CD4-positive, alpha-beta T cell (primary cell): Measurements from ENCODE around the gene SCLY. TPM values are rescaled to one million over a fixed set of nuclear protein-coding genes. Genes with fewer than 3 reads are reported as not detected.

Source experiments
- ATAC-seq: fragments of 200-7000 bp; cut with Tn5 transposase; one replicate; pipeline ENCODE4 v1.10.0; 2022; ENCODE audit warnings: mild to moderate bottlenecking; ENCODE audit not compliant: poor library complexity
- CTCF ChIA-PET: fragments of 350-600 bp; sonication (Branson Sonifier 250); formaldehyde crosslinking; loops from one replicate; lab custom pipeline; 2021; ENCODE audit warnings: antibody characterized with exemption, inconsistent platforms; lab: Charles Lee
- POLR2A ChIA-PET: fragments of 350-600 bp; sonication (Branson Sonifier 250); formaldehyde crosslinking; loops from one replicate; lab custom pipeline; 2021; ENCODE audit warnings: antibody characterized with exemption, inconsistent platforms; lab: Charles Lee
- DNase-seq, 14 experiments: peaks; one replicate each; pipeline ENCODE4 v3.0.0-alpha.2; 2013 to 2020; ENCODE audit warnings: mixed read lengths in 2 of 14
- H3K27ac ChIP-seq, 2 donors: one replicate each; pipeline versions ENCODE4 v1.5.1 to v1.7.0; 2013; ENCODE audit warnings: low read length in 2 of 2, low read depth in 1 of 2, mild to moderate bottlenecking in 1 of 2
- H3K27me3 ChIP-seq, 2 experiments: 1 replicate in 1 of 2; 2 replicates in 1 of 2; pipeline versions ENCODE4 v1.6.1 to v1.7.0; 2013; ENCODE audit warnings: low read length in 2 of 2, control low read depth in 1 of 2, mild to moderate bottlenecking in 1 of 2, moderate library complexity in 1 of 2; ENCODE audit not compliant: insufficient read depth in 2 of 2, control insufficient read depth in 1 of 2
- H3K36me3 ChIP-seq: one replicate; pipeline ENCODE4 v1.6.1; 2013; ENCODE audit warnings: low read length, control low read depth; ENCODE audit not compliant: insufficient read depth
- H3K4me1 ChIP-seq: one replicate; pipeline ENCODE4 v1.6.1; 2013; ENCODE audit warnings: low read length, control low read depth; ENCODE audit not compliant: insufficient read depth
- H3K4me3 ChIP-seq: one replicate; pipeline ENCODE4 v1.5.1; 2013; ENCODE audit warnings: mild to moderate bottlenecking, low read length, moderate library complexity
- H3K9me3 ChIP-seq, 2 experiments: 1 replicate in 1 of 2; 2 replicates in 1 of 2; pipeline versions ENCODE4 v1.6.1 to v1.7.0; 2013; ENCODE audit warnings: low read length in 2 of 2, mild to moderate bottlenecking in 2 of 2, control low read depth in 1 of 2, moderate library complexity in 1 of 2; ENCODE audit not compliant: control insufficient read depth in 1 of 2, insufficient read depth in 1 of 2
- H3K27ac Mint-ChIP-seq: one replicate; pipeline ENCODE4 v1.8.0; 2020; ENCODE audit warnings: mixed read lengths
- H3K27me3 Mint-ChIP-seq: one replicate; pipeline ENCODE4 v1.8.0; 2021; ENCODE audit warnings: mixed read lengths
- H3K36me3 Mint-ChIP-seq: one replicate; pipeline ENCODE4 v1.8.0; 2021; ENCODE audit warnings: low read depth, mixed read lengths
- H3K4me1 Mint-ChIP-seq: one replicate; pipeline ENCODE4 v1.8.0; 2021; ENCODE audit warnings: low read depth, mixed read lengths
- H3K4me3 Mint-ChIP-seq: one replicate; pipeline ENCODE4 v1.8.0; 2020; ENCODE audit warnings: mild to moderate bottlenecking, mixed read lengths
- H3K9me3 Mint-ChIP-seq: one replicate; pipeline ENCODE4 v1.8.0; 2020; ENCODE audit warnings: mixed read lengths
- CTCF ChIP-seq: fragments of 200-600 bp; IDR thresholded peaks from one replicate; pipeline ENCODE4 v1.8.0; 2022; ENCODE audit warnings: antibody characterized with exemption, mild to moderate bottlenecking
- intact Hi-C, 2 experiments: fragments of 100-400 bp; cut with DNase I in 1 of 2; cut with micrococcal nuclease in 1 of 2; formaldehyde crosslinking; loops; one replicate each; pipeline versions ENCODE4 v1.15.1 to v1.9.0; 2023 to 2025; cut with DNase I, micrococcal nuclease
- total RNA-seq, 174 experiments: library from RNA in 2 of 174; stranded (reverse) in 2 of 174; gene quantifications; one replicate each; pipeline ENCODE4 v1.2.3 and lab custom pipeline; 2021 to 2026

Gene SCLY
- total RNA-seq, 2 experiments from 2014 or later, result 8.9 to 9.6 TPM

DNA sequence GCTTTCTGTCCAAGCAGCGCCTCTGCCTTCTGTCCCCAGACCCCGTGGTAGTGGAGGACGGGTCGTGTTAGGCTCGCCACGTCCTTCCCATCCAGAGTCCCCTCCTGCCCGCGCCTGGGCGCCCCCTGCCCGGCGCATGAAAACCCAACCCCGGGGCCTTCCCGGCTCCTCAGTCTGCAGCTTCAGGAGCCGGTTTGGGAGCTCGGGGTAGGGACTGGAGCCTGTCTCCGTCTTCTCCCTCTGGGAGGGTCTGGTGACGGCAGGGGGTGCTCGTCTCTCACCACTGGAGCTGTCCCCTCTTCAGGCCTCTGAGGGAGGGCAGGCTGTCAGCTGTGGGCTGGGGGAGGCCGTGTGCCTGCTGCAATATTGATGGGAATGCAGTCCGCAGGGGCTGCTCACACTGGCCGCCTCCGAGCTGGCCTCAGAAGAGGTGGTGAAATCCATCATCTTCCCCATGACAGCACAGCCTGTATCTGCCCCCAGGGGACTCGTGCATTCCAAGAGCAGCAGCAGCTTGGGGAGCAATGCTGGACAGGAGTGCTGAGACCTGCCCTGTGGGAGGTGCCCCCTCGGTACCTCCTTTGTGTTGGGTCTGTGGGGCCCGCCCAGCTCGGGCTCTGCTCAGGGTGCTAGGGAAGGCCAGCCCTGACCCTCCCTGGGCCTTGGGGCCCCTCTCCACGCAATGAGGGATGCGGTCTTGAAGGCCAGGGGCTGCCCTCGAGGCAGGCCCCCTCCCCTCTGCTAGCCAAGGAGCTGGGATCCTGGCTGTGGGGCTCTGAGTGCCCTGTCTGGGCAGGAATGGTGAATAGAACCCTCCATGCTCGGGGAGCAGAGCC is 59.9 kb downstream of the SCLY start:
- H3K27ac Mint-ChIP-seq, result no peak overlapping the region

DNA sequence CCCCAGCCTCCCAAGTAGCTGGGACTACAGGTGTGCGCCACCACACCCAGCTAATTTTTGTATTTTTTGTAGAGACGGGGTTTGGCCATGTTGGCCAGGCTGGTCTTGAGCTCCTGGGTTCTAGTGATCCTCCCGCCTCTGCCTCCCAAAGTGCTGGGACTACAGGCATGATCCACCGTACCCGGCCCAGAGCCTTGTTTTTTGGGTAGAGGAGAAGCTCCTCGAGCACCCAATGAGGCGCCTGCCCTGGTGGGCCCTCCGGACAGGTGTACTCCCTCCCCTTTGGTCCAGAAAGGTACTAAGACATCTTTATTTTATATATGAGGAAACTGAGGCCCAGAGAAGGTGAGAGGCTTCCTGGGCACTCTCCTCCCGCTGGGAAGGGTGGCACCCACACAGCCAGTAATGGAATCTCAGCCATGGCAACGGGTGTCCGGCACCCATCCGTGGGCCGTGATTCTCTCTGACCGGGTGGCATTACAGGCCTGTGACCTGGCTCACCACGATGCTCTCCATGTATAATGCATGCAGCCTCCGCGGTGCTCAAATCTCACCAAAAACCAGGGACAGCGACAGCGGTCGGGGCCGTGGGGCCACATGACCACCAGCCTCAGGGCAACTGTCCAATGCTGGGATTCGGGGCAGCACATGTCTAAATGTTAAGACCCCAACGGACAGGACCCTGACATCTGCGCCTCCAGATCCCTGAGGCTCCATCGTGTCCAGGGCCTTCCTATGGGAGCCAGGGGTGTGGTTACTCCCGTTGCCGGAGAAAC is 60.9 kb downstream of the SCLY start:
- no peaks in the 10 kb centered on the region for H3K9me3 Mint-ChIP-seq
- ATAC-seq (no peak), DNase-seq (no peak)
- no peaks in the 10 kb centered on the region for H3K4me1 Mint-ChIP-seq
- Histone ChIP-seq H3K27me3 (peaks cover 3% of the 10 kb centered on the region in 2 experiments), H3K4me1 (no peaks in the 10 kb centered on the region), H3K36me3 (no peaks in the 10 kb centered on the region), H3K4me3 (no peak overlapping the region), H3K27ac (no peak overlapping the region), H3K9me3 (peaks cover 0 to 13% of the 10 kb centered on the region in 2 experiments)
- no peak overlapping the region for H3K4me3 Mint-ChIP-seq
- H3K27me3 Mint-ChIP-seq, result peaks cover 5% of the 10 kb centered on the region
- ChIA-PET CTCF (no interaction called here), POLR2A (no interaction called here)
- H3K36me3 Mint-ChIP-seq, result no peaks in the 10 kb centered on the region
- H3K27ac Mint-ChIP-seq, result no peak overlapping the region
- TF ChIP-seq CTCF, result no peak
- intact Hi-C loops, result no loop called here

More for the DNA sequence above, 59.9 kb downstream of the SCLY start:
- no peak overlapping the region for H3K27ac ChIP-seq
- no peak for TF ChIP-seq CTCF
- H3K27me3 ChIP-seq, result peaks cover 3% of the 10 kb centered on the region in 2 experiments
- CTCF ChIA-PET, result no interaction called here
- no peaks in the 10 kb centered on the region for H3K4me1 ChIP-seq
- H3K4me3 ChIP-seq, result no peak overlapping the region
- H3K9me3 ChIP-seq, result peaks cover 0 to 16% of the 10 kb centered on the region in 2 experiments
- ATAC-seq, result no peak
- no peak for DNase-seq
- H3K9me3 Mint-ChIP-seq, result no peaks in the 10 kb centered on the region
- intact Hi-C loops, result no loop called here
- no peak overlapping the region for H3K4me3 Mint-ChIP-seq
- no peaks in the 10 kb centered on the region for H3K36me3 ChIP-seq
- POLR2A ChIA-PET, result no interaction called here
- H3K27me3 Mint-ChIP-seq, result peaks cover 5% of the 10 kb centered on the region
- H3K4me1 Mint-ChIP-seq, result no peaks in the 10 kb centered on the region
- H3K36me3 Mint-ChIP-seq, result no peaks in the 10 kb centered on the region

DNA sequence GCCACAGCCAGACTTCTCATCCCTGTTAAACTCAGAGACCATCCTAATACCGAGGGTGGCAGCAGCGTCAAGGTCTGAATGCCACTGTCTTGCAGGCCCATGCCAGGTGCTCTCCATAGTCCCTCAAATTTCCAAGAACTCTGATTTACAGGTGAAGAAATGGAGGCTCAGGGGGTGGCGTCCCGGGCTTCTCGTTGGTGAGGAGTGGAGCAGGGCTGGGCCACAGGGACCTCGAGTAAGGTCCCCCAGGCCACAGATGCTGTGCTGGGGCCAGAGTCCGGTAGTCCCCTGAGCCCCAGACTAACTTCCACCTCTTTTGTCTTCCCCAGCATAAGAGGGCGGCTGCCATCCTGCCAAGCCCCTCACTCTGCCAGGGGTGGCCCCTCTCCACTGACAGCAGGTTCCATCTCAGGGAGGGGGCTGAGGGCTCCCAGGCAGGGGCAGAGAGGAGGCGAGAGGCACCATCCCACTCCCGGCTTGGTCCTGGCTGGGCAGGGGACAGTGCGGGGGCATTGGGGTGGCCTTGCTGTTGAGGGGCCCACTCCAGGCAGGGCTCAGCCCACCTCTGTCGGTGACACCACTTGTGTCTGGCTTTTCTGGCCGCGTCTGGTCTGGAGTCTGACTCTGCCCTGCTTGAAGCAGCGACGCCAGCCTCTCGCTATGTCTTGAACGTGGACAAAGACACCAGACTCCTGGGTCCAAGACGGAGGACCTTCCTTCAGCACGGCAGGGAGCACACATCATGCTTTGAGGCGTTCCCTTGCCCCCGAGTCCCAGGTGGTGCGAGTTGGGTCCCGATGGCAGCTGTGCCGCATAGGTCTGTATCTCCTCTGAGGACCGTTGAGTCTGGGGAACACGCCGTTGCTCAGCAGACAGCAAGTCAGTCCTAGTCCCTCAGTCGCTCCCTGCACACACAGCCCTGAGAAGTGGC is 61.8 kb downstream of the SCLY start:
- intact Hi-C loops, result no loop called here
- Mint-ChIP-seq H3K27ac (no peak overlapping the region), H3K9me3 (no peaks in the 10 kb centered on the region), H3K36me3 (no peaks in the 10 kb centered on the region), H3K4me3 (no peak overlapping the region), H3K27me3 (peaks cover 3% of the 10 kb centered on the region), H3K4me1 (no peaks in the 10 kb centered on the region)
- POLR2A ChIA-PET, result no interaction called here
- Histone ChIP-seq H3K27me3 (peaks cover 3% of the 10 kb centered on the region in 2 experiments), H3K9me3 (peaks cover 0 to 6% of the 10 kb centered on the region in 2 experiments), H3K36me3 (no peaks in the 10 kb centered on the region), H3K27ac (no peak overlapping the region), H3K4me3 (no peak overlapping the region), H3K4me1 (no peaks in the 10 kb centered on the region)
- ATAC-seq (no peak), DNase-seq (peak in 1 of 14 experiments; percentile 4)
- CTCF ChIA-PET, result no interaction called here
- TF ChIP-seq CTCF, result no peak
